Measurements from ENCODE around the gene INPP5A. TPM values are rescaled to one million over a fixed set of nuclear protein-coding genes. Genes with fewer than 3 reads are reported as not detected.

Gene INPP5A
- total and polyA plus RNA-seq, 9 of the 15 experiments (the other 6 are each of a cell fraction or from before 2014, with no cell fraction given), result 0.66 to 11.6 (median 7.7) TPM

- intact Hi-C loops (cut with micrococcal nuclease) (no loop called here), in situ Hi-C loops (cut with MboI) (no loop called here)
- BruUV-seq (replicated peaks), result no TSS peak
- no peaks in the 10 kb centered on the region for H4K20me1 ChIP-seq (replicated peaks; ENCODE audit: control insufficient read depth, insufficient read depth, low read length)
- peaks cover 0 to 16% of the 10 kb centered on the region in 2 experiments; a peak in 1 of 5 replicates for H3K4me1 ChIP-seq (replicated peaks in 1 of 2; ENCODE audit: control insufficient read depth in 2 of 2, insufficient read depth in 2 of 2, low read length in 2 of 2)
- no peak overlapping the region for H3K9ac ChIP-seq (ENCODE audit: insufficient read depth in 1 of 2, low read depth in 2 of 2, low read length in 2 of 2)
- 2% methylated on average over 29 of the region's 38 CpGs for WGBS (ENCODE audit: insufficient coverage, low coverage, missing lambda C conversion rate)
- no peak overlapping the region for H3K4me3 ChIP-seq
- FAIRE-seq (no peak), ATAC-seq (no peak), DNase-seq (ENCODE audit: extremely low read depth in 1 of 4, low spot score in 3 of 4) (no peak)
- ChIA-PET CTCF (ENCODE audit: low intra/inter-chr PET ratio) (no interaction called here), POLR2A (no interaction called here)
- H3K27me3 ChIP-seq (ENCODE audit: control insufficient read depth in 2 of 2, insufficient read depth in 2 of 2, low read length in 2 of 2), result peaks cover 0 to 25% of the 10 kb centered on the region in 2 experiments; a peak in 2 of 5 replicates
- no peaks in the 10 kb centered on the region for H3K9me3 ChIP-seq (replicated peaks; ENCODE audit: control insufficient read depth, insufficient read depth, low read depth, low read length)
- no peak overlapping the region for H3K27ac ChIP-seq (ENCODE audit: extremely low read depth, low read depth, low read length)
- TF ChIP-seq ZNF75A (CRISPR knock-in tag; IDR thresholded peaks at IDR 0.05), result no peak
- no peak for TF ChIP-seq CHD4 (IDR thresholded peaks at IDR 0.05; ENCODE audit: insufficient read depth, insufficient replicate concordance, low read depth, low read length, poor library complexity, severe bottlenecking)
- TF ChIP-seq ZBTB34 (CRISPR knock-in tag; IDR thresholded peaks at IDR 0.05), result no peak
- no peaks in the 10 kb centered on the region for H3K36me3 ChIP-seq (ENCODE audit: control insufficient read depth, insufficient read depth, low read length)
- H3K9me1 ChIP-seq (ENCODE audit: control insufficient read depth, insufficient read depth, low read length), result no peaks in the 10 kb centered on the region
- no peaks in the 10 kb centered on the region for H3K79me2 ChIP-seq (ENCODE audit: control insufficient read depth, insufficient read depth, low read length)
- no peak overlapping the region for H3K4me2 ChIP-seq (ENCODE audit: insufficient read depth, low read length)
- no peak overlapping the region for H2AFZ ChIP-seq (ENCODE audit: low read depth, low read length)
These were observed 271.9 kb downstream of the INPP5A start for GRCh38 chr10:132809232-132810140.

All from K562 (cell line).